Subcutaneous adipose tissue (tissue), 4 donors: Measurements from ENCODE around the gene GLI3. TPM values are rescaled to one million over a fixed set of nuclear protein-coding genes. Genes with fewer than 3 reads are reported as not detected.

Experiments
- total RNA-seq, 4 donors: library from RNA; depleted of rRNA; stranded (reverse); fragments of >200 nt; gene quantifications; one replicate each; pipeline ENCODE4 v1.1.0, GENCODE V29; 2016
- TF ChIP-seq, protein P1 (sequence below): fragments of 450-650 bp; IDR thresholded peaks from one replicate; pipeline ENCODE4 v1.5.1; 2016; ENCODE audit warnings: low read depth, mild to moderate bottlenecking, control low read depth, antibody characterized with exemption, moderate library complexity

GLI3 gene
- total RNA-seq, 4 donors from 2014 or later, result 11.6 to 16.8 (median 16.3) TPM

DNA sequence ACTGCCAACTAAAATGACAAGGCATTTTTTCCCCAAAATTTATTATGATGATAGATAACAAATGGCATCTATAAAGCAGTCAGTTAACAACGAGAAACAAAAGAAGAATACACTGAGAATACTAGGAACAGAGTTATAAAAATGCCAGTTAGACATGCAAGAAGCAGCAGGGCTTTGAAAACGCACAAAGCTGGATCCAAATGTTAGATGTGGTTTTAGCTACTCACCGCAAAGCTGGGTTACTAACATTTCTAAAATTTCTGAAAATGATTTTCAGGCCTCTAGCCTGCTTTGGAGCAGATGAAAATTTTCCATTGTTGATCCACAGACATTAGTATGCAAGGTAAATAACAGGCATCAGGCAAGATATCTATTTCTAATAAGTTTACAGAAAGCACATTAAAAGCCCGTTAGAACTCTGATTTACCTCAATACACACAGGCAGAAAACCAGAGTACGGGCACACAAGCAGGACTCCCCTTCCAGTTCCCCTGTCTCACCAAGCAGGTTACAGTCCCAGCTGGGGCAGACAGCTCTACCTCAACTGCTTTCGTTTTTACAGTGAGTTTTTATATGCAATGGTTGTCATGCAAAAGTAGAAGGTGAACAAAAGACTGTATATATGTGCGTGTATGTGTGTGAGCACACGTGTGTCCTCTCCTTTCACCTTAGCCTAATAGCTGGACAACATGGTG lies 37.9 kb downstream of the GLI3 start:
- TF ChIP-seq, protein P1, sequence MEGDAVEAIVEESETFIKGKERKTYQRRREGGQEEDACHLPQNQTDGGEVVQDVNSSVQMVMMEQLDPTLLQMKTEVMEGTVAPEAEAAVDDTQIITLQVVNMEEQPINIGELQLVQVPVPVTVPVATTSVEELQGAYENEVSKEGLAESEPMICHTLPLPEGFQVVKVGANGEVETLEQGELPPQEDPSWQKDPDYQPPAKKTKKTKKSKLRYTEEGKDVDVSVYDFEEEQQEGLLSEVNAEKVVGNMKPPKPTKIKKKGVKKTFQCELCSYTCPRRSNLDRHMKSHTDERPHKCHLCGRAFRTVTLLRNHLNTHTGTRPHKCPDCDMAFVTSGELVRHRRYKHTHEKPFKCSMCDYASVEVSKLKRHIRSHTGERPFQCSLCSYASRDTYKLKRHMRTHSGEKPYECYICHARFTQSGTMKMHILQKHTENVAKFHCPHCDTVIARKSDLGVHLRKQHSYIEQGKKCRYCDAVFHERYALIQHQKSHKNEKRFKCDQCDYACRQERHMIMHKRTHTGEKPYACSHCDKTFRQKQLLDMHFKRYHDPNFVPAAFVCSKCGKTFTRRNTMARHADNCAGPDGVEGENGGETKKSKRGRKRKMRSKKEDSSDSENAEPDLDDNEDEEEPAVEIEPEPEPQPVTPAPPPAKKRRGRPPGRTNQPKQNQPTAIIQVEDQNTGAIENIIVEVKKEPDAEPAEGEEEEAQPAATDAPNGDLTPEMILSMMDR, result no peak

DNA sequence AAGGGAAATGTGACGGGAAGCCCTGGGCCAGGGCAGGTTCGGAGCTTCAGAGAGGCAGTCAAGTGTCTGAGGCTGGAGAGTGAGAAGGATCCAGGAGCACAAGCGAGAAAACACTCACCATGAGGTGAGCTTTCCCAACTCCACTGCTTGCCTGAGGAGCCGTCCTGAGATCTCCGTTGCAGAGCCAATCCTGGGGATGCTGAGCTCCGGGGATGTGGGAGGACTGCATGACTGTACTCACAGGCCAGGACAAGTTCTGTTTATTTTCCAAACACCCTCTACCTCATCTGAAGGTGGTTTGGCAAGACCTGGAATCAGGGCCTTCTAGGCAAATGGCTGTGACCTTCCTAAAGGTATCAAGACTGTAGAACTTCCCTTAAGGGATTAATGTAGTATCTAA lies 38.7 kb downstream of the GLI3 start:
- TF ChIP-seq, protein P1, result no peak

DNA sequence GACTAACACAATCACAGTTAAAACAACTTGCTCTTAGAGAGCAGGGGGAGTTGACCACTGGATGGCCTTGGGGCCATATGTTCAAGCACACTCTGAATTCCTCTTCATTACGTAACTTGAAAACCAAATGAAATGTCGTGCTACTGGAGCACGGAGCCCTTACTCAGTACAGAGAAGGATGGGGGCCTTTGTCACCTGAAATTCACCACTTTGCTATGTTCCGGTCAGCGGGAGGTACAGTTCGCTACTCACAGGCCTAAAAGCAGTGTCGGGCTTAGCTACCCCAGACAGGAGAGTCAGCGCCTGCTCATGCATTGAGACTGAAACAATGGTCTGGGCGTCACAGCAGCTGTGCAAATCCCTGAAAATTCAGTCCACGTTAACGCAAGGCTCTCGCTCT lies 39.6 kb downstream of the GLI3 start:
- TF ChIP-seq, protein P1, result no peak

DNA sequence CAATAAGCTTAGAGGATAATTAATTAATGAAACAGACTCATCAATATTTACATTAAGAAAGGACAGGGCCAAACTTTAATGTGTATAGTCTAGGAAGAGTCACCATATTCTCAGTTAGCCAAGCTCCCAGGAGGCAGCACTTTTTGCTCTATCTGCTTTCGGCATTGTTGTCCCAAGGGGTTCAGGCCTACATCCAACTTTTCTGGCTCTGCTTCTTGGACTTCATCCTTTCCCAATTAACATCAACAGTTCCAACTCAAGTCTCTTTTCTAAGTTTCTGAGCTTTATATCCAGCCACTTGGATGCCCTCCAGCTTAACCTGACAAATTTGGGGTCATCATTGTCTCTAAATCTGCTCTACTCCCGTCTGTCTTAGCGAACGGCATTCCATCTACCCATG lies 42.8 kb downstream of the GLI3 start:
- TF ChIP-seq, protein P1, result no peak

DNA sequence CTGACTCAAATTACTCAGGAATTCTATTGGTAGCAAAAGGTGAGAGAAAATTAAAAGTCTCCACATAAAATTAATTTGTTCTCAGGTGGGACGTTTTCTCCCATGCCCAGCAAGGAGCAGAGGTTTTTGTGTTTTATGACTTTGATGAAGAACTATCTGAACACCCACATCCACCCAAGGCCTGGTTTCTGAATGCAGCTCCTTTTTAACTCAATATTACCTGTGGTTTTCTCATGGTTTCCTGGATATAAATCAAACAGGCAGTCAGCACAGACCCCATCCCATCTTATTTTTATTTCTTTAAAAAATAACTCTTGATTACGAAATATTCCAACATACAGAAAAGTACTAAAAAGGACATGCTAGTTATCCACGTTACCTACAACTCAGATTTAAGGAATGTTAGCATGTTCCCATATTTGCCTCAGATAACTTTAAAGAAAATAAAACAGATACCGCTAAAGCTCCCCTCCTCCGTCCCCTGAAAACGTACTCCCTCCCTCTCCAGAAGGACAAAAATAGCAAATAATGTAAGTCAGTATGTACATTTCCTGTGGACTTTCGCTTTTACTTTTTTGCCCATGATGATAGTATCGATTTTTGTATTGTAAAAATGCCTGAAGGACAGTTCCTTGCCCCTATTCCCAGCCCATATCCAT lies 43.4 kb downstream of the GLI3 start:
- TF ChIP-seq, protein P1, result no peak

DNA sequence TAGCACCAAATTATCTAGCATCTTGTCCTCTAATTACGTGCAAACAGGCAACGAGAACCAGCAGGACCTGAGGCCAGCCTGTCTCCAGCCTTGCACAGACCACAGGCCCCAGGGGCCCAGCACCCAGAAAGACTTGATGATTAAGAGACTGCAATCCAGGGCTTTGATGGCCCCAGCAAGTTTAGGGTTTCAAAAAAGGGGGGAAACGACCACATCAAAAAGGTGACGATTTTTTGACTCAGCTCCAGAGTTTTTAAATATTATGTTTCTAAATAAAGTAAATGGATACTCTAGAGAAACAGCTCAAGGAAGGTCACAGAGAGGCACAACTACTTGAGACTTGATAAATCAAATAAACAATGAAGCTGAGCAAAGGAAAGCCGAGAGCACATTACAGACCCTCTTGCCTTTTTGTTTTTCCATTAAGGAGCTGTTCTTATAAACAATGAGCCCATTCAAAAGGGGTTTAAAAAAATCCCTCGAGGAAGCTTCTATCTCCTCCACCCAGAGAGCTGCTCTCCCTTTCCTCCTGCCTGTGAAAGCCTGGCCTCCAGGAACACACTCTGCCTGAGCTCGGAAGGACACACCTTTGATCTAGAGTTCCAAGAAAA lies 44.1 kb downstream of the GLI3 start:
- TF ChIP-seq, protein P1, result no peak

DNA sequence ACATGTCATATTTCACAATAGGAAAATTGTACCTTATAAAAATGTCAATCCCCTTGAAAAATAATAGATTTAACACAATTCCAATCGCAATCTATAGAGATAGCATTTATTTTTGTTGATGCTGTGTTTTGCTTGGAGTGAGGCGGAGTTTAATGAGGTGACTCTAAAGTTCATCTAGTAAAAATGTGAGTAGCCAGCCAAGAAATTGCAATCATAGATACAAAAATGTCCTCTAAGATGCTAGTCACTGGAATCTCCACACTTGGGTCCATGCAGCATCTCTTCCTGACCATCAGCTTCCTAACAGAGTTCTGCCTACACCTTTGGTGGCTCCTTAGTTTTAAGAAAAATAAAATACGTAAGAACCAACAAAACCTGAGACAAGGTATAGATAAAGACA lies 44.9 kb downstream of the GLI3 start:
- TF ChIP-seq, protein P1, result no peak
